ENCODE results near the gene METTL23. TPM values are rescaled to one million over a fixed set of nuclear protein-coding genes. Genes with fewer than 3 reads are reported as not detected.
"Not testable (repeated sequence)": the region's sequence is repeated elsewhere in the genome, so short reads cannot be mapped to it uniquely, and the experiment has no call there.

Gene METTL23
- total RNA-seq, 2 donors from 2014 or later: 23.3 to 25.6 TPM

DNA sequence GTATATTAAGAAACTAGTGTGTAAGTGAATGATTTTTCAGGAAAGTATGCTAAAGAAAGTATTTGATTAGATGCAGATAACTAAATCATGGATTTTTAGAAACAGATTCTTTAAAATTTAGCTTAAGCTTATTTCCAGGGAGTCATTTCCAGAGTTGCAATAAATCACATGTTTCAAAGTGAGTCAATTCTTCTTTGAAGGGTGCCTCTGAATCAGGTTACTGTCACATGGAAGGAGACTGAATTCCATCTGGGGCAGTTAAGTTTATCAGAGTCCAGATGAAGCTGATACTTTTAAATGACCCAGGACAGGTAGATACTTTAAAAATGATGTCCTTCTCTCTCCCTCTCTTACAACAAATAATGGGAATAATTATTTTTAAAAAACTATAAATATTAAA lies 16.3 kb downstream of the METTL23 start:
- no peak for DNase-seq (ENCODE audit: low spot score)
- intact Hi-C loops (cut with DNase I): loop anchor here in 1 of 2 donors (5.0 kb wide), 1 partner anchor 601 kb away; the partner anchor contains the start of gene FOXJ1

GRCh38 chr17:76744747-76745146 lies 18.1 kb downstream of the METTL23 start:
- DNase-seq (ENCODE audit: low spot score): no peak
- intact Hi-C loops (cut with DNase I): loop anchor here in 1 of 2 donors (5.0 kb wide), 1 partner anchor 602 kb away; the partner anchor contains the start of gene FOXJ1

DNA sequence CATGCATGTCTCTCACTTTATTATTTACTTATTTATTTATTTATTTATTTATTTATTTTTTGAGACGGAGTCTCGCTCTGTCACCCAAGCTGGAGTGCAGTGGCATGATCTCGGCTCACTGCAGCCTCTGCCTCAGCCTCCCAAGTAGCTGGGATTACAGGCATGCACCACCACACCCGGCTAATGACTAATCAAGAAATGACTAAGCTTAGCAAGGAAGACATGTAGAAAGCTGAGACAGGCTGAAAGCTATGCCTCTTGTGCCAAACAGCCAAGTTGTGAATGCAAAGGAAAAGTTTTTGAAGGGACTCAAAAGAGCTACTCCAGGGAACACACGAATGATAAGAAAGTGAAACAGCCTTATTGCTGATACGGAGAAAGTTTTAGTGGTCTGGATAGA lies 19.1 kb downstream of the METTL23 start:
- DNase-seq (ENCODE audit: low spot score); intact Hi-C loops (cut with DNase I): not testable (repeated sequence)

DNA sequence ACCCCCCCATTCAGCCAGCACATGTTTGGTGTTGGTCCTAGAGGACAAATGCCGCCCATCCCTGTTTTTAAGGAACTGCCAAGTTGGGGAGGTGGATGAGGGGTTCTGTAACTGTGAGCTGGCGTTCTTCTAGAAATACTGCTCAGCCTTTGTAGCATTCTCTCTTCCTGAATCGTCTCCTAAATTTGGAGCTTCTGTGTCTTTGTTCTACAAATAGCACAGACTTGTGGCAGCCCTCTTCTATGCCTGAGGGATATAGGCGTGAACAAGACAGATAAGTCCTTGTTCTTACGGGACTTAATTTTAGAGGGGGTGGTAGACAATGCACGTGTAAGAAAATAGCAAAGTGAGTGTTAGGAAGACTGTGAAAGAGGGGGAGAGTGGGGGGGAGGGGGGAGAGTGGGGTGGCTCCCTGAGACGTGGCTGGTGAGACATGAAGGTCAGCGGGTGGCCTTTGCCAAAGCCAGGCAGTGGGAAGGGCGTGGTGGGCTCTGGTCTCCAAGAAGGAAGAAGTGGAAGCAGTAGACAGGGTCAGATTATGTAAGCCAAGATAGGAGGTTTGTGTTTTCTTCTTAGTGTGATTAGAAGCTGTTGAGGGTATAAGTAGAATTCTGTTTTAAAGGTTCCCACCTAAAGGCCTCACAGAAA lies 21.2 kb downstream of the METTL23 start:
- no peak for DNase-seq (ENCODE audit: low spot score)
- intact Hi-C loops (cut with DNase I): no loop called here

- no peak for DNase-seq (ENCODE audit: low spot score)
- intact Hi-C loops (cut with DNase I): no loop called here
Measured at GRCh38 chr17:76748657-76749056, 22.0 kb downstream of the METTL23 start.

DNA sequence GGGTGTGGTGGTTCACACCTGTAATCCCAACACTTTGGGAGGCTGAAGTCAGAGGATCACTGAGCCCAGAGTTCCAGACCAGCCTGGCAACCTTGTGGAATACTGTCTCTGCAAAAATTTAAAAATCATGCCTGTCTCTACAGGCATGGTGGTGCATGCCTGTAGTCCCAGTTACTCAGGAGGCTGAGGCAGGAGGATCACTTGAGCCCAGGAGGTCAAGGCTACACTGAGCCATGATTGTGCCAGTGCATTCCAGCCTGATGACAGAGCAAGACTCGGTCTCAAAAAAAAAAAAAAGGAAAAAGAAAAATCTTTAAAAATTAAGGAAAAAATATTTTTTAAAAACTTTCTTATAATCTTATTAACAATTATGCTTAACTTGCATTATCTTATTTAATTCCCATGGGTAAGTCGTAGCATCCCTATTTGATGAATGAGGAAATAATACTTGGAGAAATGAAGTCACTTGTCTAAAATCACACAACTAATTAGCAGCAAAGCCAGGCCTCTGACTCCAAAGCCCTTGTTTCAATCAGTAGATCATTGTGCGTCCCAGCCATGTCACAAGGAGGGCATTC lies 24.9 kb downstream of the METTL23 start:
- DNase-seq (ENCODE audit: low spot score): no peak
- intact Hi-C loops (cut with DNase I): no loop called here

DNA sequence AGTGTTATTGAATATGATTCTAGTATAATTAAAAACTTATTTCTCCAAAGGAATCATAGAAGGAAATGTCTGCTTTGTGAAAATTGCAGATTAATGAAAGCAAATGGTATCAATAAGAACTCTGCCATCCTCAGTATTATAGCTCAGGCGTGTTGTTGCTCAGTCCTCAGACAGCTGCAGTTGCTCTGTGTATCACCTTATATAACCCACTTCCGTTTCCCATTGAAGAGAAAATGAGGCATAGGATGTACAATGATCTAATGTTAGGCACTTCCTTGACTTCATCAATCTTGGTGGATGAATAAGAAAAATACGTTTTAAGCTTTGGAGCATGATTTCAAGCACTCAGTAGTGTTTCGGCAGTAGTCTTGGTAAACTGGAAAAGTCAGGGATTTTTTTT lies 25.4 kb downstream of the METTL23 start:
- DNase-seq (ENCODE audit: low spot score): no peak
- intact Hi-C loops (cut with DNase I): no loop called here

- intact Hi-C loops (cut with DNase I): no loop called here
- no peak for DNase-seq (ENCODE audit: low spot score)
Measured at GRCh38 chr17:76753061-76753961, 26.7 kb downstream of the METTL23 start.

DNA sequence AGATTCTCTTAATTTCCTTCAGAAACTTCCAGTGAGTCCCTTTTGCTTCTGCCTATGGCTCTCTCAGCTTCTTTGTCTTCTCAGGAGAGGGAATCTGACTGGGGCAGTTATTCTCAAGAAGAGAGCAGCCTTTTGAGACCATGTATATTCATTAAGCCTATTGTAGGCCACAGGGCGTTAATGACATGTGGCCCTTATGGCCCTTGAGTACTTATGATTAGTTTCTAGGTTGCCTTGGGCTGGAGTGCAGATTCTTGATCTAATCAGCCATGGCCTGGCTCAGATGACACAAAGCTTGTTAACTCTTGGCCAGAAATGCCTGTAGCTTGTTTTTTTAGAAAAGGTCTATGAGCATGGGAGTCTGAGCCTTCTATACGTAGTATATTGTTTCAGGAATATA lies 28.6 kb downstream of the METTL23 start:
- no peak for DNase-seq (ENCODE audit: low spot score)
- intact Hi-C loops (cut with DNase I): no loop called here

DNA sequence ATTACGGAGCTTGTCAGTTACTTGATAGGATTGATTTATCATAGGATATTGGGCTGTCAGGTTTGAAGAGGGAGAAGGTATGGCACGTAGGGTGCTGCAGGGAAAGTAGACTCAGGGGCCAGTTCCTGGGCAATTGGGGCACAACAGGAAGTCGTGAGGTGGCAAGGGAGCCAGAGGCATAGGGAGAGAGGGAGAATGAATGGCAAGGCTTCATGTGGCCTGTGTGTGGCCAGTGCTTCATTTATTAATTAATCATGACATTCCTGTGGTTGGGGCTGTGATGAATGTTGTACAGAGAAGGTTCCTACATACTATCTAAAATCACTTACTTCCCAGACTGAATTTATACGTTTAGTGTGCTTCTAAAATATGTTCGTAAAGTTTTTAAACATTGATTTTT lies 30.6 kb downstream of the METTL23 start:
- DNase-seq (ENCODE audit: low spot score): no peak
- intact Hi-C loops (cut with DNase I): no loop called here

GRCh38 chr17:76758570-76758969 lies 31.9 kb downstream of the METTL23 start:
- intact Hi-C loops (cut with DNase I): no loop called here
- DNase-seq (ENCODE audit: low spot score): no peak

DNA sequence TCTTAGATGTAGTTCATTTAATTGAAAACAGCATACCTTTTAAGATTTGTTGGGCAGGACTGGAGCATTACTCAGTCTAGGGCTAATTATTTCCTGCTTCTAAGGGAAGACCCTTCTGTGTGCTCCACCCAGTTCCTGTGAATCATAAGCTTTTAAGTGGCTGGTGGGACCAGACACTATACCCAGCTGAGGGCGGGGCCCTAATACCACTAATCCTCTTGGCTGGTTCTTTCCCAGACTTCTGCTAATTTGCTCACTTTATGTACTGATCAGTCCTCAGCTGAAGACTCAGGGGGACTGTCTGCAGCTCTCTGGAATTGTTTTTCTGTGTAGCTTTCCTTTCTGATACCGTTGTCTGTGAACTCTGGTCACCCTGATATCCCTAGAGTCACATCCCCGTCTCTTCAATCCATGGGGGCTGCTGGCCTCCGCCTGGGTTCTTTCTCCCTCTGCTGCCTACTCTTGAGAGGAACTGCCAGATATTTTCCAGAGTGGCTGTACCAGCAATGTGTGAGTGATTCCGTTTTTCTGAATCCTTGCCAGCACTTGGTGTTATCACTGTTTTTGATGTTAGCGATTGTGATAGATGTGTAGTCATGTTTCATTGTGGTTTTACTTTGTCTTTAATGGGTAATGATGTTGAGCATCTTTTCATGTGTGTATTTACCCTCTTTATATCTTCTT lies 46.3 kb downstream of the METTL23 start:
- DNase-seq (ENCODE audit: low spot score): no peak
- intact Hi-C loops (cut with DNase I): no loop called here

DNA sequence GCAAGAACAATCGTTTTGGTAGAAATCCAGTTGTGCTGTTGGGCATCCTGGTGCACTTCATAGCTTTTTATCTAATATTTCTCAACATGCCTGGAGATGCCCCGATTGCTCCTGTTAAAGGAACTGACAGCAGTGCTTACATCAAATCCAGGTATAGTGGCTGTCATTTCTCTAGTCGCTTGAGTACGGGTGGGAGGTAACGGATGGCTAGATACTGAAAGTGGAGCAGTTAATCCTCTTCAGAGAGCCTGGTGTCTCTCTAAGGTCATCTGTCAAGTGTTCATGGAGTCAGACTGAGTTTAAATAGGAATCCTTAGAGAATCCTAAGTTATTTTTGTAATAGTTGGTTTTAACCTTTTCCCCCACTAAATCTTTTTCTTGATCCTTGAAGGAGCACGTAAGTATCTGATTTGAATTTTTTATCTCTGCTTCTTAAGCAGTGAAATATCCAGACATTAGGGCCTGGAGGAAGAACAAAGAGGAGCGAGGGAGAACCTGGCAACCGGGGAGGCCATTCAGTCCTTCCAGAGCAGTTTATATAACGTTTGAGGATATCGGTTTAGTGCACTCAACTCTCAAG lies 48.5 kb downstream of the METTL23 start:
- DNase-seq (ENCODE audit: low spot score): no peak
- intact Hi-C loops (cut with DNase I): no loop called here

DNA sequence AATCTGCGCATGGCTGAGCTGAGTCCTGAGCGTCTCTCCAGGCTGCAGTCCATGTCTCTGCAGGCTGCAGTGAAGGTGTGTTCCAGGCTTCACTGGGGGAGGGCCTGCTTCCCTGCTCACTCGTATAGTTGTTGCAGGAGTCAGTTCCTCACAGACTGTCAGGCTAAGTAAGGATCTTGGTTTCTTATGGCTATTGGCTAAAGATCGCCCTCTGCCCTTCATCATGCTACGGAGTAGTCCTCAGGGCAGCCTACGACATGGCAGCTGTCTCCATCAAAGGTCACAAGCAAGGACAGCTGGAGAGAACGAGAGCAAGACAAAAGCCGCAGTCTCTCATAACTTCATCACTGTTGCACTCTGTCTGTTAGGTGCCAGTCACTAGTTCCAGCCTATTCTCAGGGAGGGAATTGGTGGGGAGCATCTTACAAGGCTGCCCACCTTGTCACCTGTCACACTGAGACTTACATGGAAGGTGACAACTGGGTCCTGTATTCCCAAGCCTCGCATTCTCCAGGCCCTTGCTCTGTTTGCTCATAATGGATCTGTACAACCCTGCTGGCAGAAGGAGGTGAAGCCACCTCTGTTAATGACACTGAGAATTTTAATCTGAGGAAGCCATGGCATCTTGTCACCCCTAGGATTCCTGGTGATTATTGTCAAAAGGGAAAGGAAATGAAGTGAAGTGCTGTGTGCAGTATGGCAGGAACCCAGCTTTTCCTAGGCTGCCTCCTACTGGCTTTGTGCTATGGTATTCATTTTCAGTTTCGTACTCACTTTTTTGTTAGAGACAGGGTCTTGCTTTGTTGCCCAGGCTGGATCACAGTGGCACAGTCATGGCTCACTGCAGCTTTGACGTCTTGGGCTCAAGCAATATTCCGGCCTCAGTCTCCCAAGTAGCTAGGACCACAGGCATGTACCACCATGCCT lies 54.7 kb downstream of the METTL23 start:
- intact Hi-C loops (cut with DNase I): no loop called here
- DNase-seq (ENCODE audit: low spot score): no peak

GRCh38 chr17:76783146-76783545 lies 56.5 kb downstream of the METTL23 start:
- no peak for DNase-seq (ENCODE audit: low spot score)
- intact Hi-C loops (cut with DNase I): no loop called here
